Endometrium (tissue), 2 donors: ENCODE results near the gene PPDPF.

Experiments used
- FAIRE-seq: peaks from 2 replicates; lab custom pipeline; 2012; peaks lifted over from hg19 to GRCh38; lab: Jason Lieb, UNC
- donor health status: control.
- donor health status: control.

PPDPF gene

DNA sequence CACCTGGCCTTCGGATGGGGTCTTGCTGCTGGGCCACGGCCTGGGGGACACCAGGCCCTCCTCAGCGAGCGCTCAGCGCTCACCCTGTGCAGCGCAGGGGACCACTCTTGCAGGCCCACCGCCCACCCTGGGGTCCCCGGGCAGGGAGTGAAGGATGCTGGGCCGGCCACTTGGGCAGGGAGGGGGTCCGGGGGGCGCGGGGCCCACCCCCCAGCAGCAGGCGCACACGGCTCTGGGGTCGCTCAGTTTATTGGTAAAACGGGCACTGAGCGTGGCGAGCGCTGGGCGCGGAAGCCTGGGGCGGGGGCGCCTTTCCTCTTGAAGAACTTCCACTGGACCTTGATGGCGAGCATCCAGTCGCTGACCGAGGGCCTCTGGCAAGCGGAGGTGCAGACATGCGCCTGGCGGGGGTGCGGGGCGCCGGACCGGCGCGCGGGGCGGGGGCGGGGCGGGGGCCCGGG is 32.8 kb upstream of the PPDPF start:
- no peak for FAIRE-seq

DNA sequence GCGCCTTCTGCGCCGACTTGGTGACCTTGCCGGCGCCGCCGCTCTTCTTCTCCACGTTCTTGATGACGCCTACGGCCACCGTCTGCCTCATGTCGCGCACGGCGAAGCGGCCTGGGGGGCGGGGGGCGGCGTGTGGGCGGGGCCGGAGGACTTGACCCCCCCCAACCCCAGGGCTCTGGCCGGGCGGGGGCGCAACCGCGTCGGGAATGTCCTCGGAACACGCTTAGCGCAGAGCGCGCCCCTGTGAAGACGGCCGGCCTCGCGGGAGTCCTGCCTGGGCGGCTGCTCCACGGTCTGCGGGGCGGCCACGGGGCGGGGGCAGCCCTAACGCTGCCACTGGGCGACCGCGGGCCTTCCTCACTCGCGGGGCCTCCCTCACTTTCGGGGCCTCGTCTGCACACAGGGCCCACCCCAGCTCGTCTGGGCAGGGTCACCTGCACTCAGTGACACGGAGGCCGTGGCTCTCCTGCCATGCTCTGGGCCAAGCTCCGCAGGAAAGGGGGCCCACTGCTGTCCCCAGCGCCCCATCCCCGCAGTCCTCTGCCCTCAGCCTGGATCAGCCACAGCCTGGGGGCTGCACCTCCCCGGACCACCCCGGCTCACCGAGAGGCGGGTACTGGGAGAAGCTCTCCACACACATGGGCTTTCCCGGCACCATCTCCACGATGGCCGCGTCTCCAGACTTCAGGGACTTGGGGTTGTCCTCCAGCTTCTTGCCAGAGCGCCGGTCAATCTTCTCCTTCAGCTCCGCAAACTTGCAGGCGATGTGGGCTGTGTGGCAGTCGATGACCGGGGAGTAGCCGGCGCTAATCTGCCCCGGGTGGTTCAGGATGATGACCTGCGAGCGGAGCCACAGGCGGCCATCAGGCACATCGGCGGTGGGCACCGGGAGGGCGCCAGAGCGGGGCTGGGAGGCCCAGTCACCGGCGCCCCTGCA is 32.0 kb upstream of the PPDPF start:
- no peak for FAIRE-seq

DNA sequence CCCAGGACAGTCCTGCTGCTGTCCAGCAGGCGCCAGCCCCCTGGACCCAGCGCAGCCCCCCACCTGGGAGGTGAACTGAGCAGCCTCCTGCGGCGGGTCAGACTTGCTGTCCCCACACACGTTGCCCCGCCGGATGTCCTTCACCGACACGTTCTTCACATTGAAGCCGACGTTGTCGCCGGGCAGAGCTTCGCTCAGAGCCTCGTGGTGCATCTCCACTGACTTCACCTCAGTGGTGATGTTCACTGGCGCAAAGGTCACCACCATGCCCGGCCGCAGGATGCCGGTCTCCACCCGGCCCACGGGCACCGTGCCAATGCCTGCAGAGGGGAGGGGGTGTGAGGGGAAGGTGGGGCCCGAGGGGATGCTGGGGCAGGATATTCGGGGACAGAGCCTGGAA is 30.1 kb upstream of the PPDPF start:
- no peak for FAIRE-seq

DNA sequence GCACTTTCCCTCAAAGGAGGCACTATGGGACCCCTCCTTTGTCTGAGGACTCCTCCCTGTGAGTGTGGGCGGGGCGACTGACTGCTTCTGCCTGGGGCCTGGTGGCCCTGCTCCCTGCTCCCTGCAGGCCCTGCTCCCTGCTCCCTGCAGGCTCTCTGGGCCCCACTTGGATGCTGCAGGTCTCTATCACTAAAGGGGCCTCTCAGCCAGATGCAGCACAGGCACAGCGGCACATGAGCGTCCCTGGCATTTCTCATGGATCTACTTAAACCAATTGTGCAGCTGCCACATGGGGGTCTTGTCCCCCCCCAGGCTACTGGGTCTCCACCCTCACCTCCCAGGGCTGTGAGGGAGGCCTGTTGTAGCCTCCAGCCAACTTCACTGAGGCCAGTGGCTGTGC is 29.5 kb upstream of the PPDPF start:
- FAIRE-seq = no peak

DNA sequence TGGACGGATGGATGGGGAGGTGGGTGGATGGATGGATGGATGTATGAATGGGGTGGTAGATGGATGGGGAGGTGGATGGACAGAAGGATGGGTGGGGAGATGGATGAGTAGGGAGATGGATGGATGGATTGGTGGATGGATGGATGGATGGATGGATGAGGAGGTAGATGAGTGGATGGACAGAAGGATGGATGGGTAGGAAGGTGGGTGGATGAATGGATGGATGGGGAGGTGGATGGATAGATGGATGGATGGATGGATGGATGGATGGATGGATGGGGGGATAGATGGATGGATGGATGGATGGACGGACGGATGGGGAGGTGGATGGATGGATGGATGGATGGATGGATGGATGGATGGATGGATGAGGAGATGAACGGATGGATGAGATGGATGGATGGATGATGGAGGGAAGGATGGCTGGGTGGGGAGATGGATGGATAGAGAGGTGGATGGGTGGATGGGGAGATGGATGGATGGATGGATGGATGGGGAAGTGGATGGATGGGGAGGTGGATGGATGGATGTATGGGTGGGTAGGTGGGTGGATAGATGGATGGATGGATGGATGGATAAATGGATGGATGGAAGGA is 28.8 kb upstream of the PPDPF start:
- FAIRE-seq = no peak

DNA sequence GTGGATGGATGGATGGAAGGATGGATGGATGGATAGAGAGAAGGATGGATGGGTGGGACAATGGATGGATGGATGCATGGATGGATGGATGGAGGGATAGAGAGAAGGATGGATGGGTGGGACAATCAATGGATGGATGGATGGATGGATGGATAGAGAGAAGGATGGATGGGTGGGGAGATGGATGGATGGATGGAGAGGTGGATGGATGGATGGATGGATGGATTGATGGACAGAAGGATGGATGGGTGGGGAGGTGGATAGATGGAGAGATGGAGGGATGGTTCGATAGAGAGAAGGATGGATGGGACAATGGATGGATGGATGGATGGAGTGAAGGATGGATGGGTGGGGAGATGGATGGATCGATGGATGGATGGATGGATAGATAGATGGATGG is 28.0 kb upstream of the PPDPF start:
- no peak for FAIRE-seq

DNA sequence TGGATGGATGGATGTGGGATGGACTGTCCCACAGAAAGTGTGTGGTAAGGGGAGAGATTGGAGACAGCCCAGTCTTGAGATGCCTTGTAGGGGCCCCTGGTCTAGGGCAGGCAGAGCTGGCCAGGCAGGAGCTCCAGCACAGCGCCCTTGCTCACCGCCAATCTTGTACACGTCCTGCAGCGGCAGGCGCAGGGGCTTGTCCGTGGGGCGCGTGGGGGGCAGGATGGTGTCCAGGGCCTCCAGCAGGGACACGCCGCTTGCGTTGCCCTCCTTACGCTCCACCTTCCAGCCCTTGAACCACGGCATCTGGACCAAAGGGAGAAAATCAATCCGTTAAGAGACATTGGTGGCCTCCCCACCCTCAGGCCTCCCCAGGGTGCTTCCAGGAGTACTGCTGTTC is 27.6 kb upstream of the PPDPF start:
- FAIRE-seq = no peak

DNA sequence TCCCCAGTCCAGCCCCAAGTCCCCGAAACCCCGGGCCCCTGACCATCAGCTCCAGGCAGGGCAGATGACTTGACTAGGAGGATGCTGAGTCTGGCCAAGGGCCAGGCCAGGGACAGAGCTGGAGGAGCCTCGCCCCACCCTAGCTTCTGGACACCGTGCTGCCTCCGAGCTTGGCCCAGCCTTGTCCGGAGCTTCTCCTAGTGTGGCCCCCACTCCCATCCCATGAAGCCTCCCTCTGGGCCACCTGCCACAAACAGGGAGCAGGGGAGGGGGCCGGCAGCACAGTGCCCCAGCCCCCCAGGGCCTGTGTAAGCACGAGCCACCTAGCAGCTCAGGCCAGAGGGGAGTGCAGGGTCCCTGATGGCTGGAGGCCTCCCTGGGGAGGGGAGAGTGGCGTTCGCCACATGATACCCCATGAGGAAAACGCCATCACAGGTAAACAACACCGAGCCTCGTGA is 27.0 kb upstream of the PPDPF start:
- no peak for FAIRE-seq

DNA sequence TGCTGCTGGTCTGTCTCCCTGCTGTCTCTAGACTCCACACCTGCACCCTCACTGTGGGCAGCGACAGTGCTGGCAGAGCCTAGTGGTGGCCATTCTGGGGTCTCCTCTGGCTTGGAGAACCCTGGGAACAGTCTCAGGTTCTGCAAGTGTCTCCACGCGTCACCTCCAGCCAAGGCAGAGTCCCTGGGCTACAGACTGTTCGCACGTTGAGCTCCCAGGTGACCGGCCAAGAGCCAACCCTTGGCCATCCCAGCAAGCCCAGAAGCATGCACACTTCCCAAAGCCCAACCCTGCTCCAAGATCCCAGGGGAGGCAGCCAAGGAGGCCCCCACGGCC is 26.5 kb upstream of the PPDPF start:
- FAIRE-seq = no peak

DNA sequence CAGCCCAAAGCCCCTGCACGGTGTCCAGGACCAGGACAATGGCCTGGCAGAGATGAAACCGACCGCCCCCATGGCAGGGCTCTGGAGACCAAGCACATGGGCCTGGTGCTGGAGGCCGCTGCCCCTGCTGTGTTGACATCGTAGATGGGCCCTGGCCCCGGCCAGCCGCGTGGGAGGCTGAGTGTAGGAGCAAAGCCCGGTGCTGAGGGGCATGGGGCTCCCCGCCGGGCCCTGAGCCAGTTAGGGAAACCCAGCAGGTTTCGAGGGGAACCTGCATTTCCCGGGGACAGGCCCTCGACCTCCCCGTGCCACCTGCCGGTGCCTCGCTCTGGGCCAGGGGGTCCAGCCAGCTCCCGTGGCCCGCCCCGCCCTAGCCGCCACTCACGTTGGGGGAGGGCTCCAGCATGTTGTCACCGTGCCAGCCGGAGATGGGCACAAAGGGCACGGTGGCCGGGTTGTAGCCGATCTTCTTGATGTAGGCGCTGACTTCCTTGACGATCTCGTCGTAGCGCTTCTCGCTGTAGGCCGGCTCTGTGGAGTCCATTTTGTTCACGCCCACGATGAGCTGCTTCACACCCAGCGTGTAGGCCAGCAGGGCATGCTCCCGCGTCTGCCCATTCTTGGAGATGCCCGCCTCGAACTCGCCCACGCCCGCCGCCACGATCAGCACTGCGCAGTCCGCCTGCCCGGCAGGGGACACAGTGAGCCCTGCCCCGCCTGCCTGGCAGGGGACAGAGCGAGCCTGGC is 26.0 kb upstream of the PPDPF start:
- FAIRE-seq = no peak

DNA sequence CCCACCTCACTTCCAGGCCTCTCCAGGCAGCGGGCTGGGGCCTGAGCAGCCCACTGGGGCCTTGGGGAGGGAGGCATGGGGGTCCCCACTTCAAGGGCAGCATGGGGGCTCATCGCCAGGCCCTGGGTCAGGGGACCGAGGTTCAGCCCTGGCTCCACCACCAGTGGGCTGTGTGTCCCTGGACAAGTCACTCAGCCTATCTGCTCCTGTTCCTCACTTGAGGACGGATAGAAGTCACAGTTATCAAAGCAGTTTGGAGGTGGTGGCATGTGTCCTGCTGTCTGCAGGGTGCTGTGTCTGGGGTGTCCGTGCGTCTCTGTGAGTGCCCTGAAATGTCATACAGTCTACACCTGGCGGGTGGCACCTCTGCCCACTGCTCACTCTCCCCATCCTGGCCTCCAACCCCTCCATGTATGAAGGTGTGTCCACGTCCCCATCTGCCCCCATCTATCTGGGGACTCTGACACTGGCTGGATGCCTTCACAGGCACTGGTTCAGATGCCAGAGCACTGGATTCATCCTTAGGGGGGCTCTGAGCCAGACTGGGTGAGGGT is 25.3 kb upstream of the PPDPF start:
- no peak for FAIRE-seq

DNA sequence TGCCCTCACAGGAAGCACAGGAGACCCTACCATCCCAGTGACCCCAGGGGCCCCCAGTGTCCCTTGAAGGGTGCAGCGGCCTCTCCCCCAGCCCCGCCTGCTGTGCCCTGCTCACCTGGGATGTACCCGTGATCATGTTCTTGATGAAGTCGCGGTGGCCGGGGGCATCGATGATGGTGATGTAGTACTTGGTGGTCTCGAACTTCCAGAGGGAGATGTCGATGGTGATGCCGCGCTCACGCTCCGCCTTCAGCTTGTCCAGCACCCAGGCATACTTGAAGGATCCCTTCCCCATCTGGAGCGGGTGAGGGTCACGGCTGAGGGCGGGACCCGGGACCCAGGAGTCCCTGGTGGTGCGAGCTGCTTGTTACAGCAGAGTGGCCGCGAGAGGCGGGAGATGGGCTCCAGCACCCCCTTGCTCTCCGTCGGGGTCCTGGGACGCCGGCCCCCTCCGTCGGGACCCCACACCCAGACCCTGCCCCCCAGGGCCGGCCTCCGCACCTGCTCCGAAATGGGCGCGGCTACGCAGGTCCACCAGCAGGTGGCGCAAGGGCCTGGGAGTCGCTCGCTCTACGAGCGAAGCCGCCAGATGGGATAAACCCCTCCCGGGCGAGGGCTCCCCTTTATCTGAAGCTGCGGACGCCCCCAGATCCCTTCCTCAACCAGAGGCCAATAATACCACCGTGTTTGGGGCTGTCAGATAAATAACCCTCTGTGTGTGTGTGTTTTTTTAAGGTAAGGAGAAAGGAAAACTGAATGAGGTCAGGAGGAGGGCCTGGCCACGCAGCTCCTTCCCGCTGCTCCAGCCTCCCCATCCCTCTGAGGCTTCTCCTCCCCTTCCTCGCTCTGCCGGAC is 24.6 kb upstream of the PPDPF start:
- no peak for FAIRE-seq

DNA sequence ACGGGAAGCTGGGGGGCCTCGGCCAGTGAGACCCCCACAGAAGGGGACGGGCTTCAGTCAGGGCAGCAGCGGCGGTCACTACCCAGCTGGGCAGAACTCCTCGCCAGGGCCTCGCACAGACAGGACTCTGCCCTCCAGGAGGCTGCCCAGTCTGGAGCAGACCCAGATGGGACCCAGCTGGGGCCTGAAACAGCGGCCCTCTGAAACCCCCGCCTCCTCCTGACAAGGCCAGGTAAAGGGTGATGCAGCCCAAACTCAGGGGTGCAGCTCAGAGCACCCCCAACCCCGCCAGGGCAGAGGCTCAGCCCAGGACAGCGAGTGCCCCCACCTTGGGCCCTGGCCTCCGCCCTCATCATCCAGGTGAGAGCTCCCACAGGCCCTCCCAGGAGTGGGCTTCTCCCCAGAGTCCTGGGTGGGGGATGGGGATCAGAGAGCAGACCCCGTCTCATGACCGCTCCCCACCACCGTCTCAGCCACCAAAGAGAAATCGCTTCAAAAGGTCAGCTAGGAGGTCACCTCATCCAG is 23.9 kb upstream of the PPDPF start:
- no peak for FAIRE-seq

DNA sequence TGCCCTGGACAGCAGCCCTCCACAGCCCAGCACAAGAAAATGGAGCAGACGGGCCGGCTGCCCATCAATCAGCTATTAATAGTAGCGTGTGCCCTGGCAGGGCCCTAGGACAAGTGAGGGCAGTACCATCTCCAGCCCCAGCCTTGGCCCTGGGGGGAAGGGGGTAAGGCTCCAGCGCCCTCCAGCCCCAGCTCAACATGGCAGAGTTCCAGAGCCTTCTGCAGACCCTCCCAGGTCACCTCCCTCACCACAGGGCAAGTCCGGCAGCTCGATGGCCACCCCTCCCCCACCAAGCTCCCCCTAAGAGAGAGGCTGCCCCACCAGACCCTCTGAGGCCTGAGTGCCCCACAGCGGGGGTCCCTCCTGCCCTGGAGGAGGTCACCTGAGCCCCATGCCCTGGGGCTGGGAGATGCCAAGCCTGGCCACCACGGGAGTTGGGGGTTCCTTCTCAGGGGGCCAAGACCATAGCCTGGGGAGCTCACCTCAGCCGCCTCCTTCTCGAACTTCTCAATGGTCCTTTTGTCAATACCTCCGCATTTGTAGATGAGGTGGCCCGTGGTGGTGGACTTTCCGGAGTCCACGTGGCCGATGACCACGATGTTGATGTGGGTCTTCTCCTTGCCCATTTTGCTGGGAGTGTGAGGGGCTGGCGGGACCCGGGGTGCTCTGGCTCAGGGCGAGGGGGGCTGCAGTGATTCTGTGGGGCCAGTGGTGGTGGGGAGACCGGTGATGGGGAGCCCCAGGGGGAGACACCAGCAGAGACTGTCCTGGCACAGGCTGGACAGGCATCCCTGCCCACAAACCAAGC is 23.2 kb upstream of the PPDPF start:
- no peak for FAIRE-seq

DNA sequence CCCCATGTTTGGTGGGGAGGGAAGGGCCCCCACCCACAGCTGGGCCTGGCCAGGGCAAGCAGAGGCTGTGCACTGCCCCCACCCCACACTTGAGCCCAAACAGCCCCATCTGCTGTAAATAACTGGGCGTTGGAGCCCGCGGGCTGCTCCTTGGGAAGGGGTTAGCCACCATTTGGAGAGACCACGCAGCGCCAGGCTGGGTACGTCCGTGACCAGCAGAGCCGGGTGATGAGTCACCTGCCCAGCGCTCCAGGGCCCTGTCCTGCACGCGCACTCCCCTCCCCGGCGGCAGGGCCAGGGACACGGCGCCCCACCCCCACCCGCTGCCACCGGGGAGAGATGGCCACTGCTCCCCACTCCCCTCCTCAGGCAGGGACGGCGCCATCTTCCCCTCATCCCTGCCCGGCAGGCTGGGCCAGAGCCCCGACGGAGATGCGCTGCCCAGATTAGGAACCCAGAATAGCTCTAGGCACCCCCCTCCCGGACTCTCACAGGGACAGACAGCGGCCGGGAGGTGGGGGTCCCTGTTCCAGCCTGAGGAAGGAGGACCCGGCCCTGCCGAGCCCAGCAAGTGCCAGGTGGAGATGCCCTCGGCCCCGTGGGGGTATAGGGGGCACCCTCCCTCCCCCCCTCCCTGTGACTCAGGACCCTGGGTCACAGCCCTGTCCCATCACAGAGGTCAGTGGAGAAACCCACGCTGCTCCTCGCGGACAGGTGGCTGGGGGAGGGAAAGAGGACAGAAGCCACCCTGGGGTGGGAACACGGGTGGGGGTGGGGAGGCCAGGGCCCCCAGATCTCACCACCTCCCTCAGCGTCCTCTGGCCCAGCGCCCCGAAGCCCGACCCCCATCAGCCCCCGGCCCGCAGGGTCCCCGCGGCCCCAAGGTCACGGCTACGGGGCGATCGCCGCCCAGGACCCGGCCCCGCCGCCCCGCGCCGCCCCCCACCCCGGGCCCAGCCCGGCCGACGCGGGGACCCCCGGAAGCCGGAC is 22.3 kb upstream of the PPDPF start:
- FAIRE-seq = no peak

DNA sequence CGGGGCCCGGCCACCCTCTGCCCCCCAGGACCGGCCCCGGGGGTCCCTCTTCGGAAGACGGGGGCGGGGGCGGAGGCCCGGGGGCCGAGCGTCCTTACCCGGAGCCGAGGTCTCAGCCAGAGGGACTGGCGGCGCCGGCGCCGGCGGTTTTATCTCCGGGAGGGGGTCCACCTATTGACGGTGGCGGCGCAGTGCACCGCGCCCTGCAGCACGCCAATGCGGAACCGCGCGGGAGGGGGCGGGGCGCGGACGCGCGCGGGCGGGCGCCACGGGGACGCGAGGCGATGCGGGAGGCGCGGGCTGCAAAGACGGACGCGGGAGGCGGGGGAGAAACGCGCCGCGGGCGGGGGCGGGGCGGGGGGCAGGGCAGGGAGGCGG is 21.6 kb upstream of the PPDPF start, which contains the start of gene EEF1A2:
EEF1A2 (minus strand) TSS at position 124 of the 378 bp plus-strand sequence. CDS start 1,320 bp downstream, outside the sequence.
- no peak for FAIRE-seq

DNA sequence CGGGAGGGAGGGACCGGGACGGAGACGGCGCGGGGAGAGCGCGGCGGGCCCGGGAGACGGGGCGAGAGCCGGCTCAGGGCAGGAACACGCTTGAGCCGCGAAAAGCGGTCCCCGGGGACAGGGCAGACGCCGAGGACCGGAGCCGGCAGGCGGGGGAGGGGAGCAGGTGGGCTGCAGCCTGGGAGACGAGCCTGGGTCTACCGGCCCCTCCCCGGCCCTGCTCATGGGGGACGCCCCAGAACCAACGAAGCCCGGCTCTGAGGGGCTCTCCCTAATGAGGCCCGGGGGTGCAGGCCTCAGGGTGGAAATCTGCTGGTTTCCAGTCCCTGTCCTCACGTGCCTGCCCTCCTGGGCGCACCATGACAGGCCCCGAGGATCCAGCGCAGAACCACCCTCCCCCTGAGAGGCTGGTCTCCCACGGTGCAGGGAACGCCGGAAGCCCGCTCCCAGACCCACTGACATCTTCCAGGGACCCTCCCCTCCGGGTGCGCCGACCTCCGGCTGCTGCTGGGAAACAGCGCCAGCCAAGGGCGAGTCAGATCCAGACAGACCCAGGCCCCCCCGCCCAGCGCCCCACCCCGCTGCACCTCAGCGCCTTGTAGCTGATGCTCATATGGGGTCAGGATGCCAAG is 21.1 kb upstream of the PPDPF start:
- no peak for FAIRE-seq

DNA sequence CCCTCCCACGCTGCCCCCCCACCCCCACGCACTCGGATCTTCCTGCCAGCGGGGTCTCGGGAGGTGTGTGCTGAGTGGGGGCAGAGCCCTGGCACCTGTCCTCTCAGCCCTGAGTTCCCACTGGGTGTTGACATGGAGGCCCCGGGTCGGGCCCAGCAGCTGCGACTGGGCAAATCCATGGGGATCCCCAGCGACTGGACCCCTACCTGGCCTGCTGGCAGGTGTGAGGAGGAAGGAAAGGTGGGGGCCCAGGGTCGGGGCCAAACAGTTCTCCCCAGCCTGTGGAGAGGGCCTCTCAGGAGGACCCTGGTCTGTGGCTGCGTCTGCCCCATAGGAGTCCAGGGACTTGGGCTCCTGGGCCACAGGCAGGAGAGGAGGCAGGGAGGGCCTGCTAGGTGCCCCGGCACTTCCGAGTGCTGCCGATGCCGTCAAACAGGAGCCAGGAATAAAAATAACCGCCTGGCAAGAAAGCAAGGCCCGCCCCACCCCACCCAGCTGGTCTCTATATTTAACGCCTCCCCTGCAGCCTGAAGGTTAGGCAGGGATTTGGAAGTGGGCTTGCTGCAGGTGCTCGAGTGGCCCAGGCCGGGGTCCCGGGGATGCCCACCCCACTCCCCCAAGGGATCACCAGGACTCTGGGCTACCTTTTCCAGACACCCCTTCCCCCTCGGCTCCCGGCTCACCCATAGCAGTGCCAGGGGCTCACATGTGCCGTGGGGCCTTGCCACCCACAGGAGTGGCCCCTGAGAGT is 20.2 kb upstream of the PPDPF start:
- FAIRE-seq = no peak
